ENCODE results near the gene DENND4A. TPM values are rescaled to one million over a fixed set of nuclear protein-coding genes. Genes with fewer than 3 reads are reported as not detected.

DENND4A gene
- total RNA-seq, 1 experiment from 2014 or later = 26.0 TPM

- no peak overlapping the region for H3K4me3 Mint-ChIP-seq (ENCODE audit: low read depth, unreplicated experiment)
- no peaks in the 10 kb centered on the region for H3K36me3 Mint-ChIP-seq (ENCODE audit: insufficient read depth, unreplicated experiment)
- DNase-seq = no peak
- no peak overlapping the region for H3K27ac Mint-ChIP-seq (ENCODE audit: unreplicated experiment)
- no TSS peak for BruUV-seq (replicated peaks)
- H3K27me3 Mint-ChIP-seq (ENCODE audit: unreplicated experiment) = no peaks in the 10 kb centered on the region
- no peak for TF ChIP-seq CTCF (IDR thresholded peaks at IDR 0.05; ENCODE audit: unreplicated experiment)
- CTCF ChIA-PET = no interaction called here
- H3K4me1 Mint-ChIP-seq (ENCODE audit: low read depth, unreplicated experiment) = no peaks in the 10 kb centered on the region
- intact Hi-C loops (cut with micrococcal nuclease; ENCODE audit: unreplicated experiment) = no loop called here
- H3K9me3 Mint-ChIP-seq (ENCODE audit: low read depth, unreplicated experiment) = no peaks in the 10 kb centered on the region
Observed at GRCh38 chr15:65777843-65778242, 14.2 kb downstream of the DENND4A start.

GRCh38 chr15:65777053-65777452 is 15.0 kb downstream of the DENND4A start:
- no peaks in the 10 kb centered on the region for H3K9me3 Mint-ChIP-seq (ENCODE audit: low read depth, unreplicated experiment)
- H3K4me1 Mint-ChIP-seq (ENCODE audit: low read depth, unreplicated experiment) = no peaks in the 10 kb centered on the region
- H3K36me3 Mint-ChIP-seq (ENCODE audit: insufficient read depth, unreplicated experiment) = no peaks in the 10 kb centered on the region
- no peak for TF ChIP-seq CTCF (IDR thresholded peaks at IDR 0.05; ENCODE audit: unreplicated experiment)
- CTCF ChIA-PET = no interaction called here
- BruUV-seq (replicated peaks) = no TSS peak
- intact Hi-C loops (cut with micrococcal nuclease; ENCODE audit: unreplicated experiment) = no loop called here
- H3K27ac Mint-ChIP-seq (ENCODE audit: unreplicated experiment) = no peak overlapping the region
- H3K4me3 Mint-ChIP-seq (ENCODE audit: low read depth, unreplicated experiment) = no peak overlapping the region
- no peaks in the 10 kb centered on the region for H3K27me3 Mint-ChIP-seq (ENCODE audit: unreplicated experiment)
- no peak for DNase-seq

GRCh38 chr15:65773386-65774111 is 18.5 kb downstream of the DENND4A start:
- Mint-ChIP-seq H3K4me1 (ENCODE audit: low read depth, unreplicated experiment) (no peaks in the 10 kb centered on the region), H3K36me3 (ENCODE audit: insufficient read depth, unreplicated experiment) (peaks cover 6% of the 10 kb centered on the region), H3K27ac (ENCODE audit: unreplicated experiment) (no peak overlapping the region), H3K4me3 (ENCODE audit: low read depth, unreplicated experiment) (no peak overlapping the region), H3K9me3 (ENCODE audit: low read depth, unreplicated experiment) (no peaks in the 10 kb centered on the region), H3K27me3 (ENCODE audit: unreplicated experiment) (no peaks in the 10 kb centered on the region)
- no peak for TF ChIP-seq CTCF (IDR thresholded peaks at IDR 0.05; ENCODE audit: unreplicated experiment)
- intact Hi-C loops (cut with micrococcal nuclease; ENCODE audit: unreplicated experiment) = no loop called here
- BruUV-seq (replicated peaks) = no TSS peak
- no peak for DNase-seq
- CTCF ChIA-PET = interaction anchor here (1.0 kb wide), 1 partner anchor 14 kb away, joined by 3 read pairs; no protein-coding TSS in a partner anchor

GRCh38 chr15:65772930-65773329 is 19.2 kb downstream of the DENND4A start:
- DNase-seq = no peak
- no peak overlapping the region for H3K27ac Mint-ChIP-seq (ENCODE audit: unreplicated experiment)
- H3K9me3 Mint-ChIP-seq (ENCODE audit: low read depth, unreplicated experiment) = no peaks in the 10 kb centered on the region
- H3K4me3 Mint-ChIP-seq (ENCODE audit: low read depth, unreplicated experiment) = no peak overlapping the region
- TF ChIP-seq CTCF (IDR thresholded peaks at IDR 0.05; ENCODE audit: unreplicated experiment) = no peak
- intact Hi-C loops (cut with micrococcal nuclease; ENCODE audit: unreplicated experiment) = no loop called here
- no TSS peak for BruUV-seq (replicated peaks)
- peaks cover 4% of the 10 kb centered on the region for H3K4me1 Mint-ChIP-seq (ENCODE audit: low read depth, unreplicated experiment)
- H3K36me3 Mint-ChIP-seq (ENCODE audit: insufficient read depth, unreplicated experiment) = peaks cover 6% of the 10 kb centered on the region
- no peaks in the 10 kb centered on the region for H3K27me3 Mint-ChIP-seq (ENCODE audit: unreplicated experiment)
- CTCF ChIA-PET = no interaction called here
